HL-60 (cell line): Measurements from ENCODE around the gene INPP5K.

Source experiments
- DNase-seq, 2 experiments: peaks; one replicate each; pipeline ENCODE4 v3.0.0-alpha.2; 2010 to 2020; ENCODE audit warnings: low read depth in 1 of 2, low spot score in 1 of 2
- H3K27ac ChIP-seq: fragments of 250-450 bp; sonication (Bioruptor Pico); replicated peaks from 2 replicates; pipeline ENCODE4 v1.5.1; 2020; ENCODE audit warnings: mild to moderate bottlenecking, moderate library complexity
- H3K27me3 ChIP-seq: fragments of 250-450 bp; sonication (Bioruptor Pico); 2 replicates; pipeline ENCODE4 v1.5.1; 2021; ENCODE audit warnings: mild to moderate bottlenecking, moderate library complexity; ENCODE audit not compliant: insufficient read depth, poor library complexity, severe bottlenecking
- H3K4me3 ChIP-seq: replicated peaks from 2 replicates; pipeline ENCODE4 v1.5.1; 2011; ENCODE audit warnings: mild to moderate bottlenecking, control low read depth, low read length; ENCODE audit not compliant: insufficient read depth
- GABPA ChIP-seq: IDR thresholded peaks from 2 replicates; pipeline ENCODE4 v1.6.1; 2012; ENCODE audit warnings: low read depth
- POLR2AphosphoS5 ChIP-seq: IDR thresholded peaks from 2 replicates; pipeline ENCODE4 v1.6.1; 2012; ENCODE audit warnings: low read depth
- SPI1 ChIP-seq: IDR thresholded peaks from 2 replicates; pipeline ENCODE4 v1.6.1; 2012; ENCODE audit warnings: low read depth, mild to moderate bottlenecking, borderline replicate concordance
- TF ChIP-seq, protein P1 (sequence below): IDR thresholded peaks from 2 replicates; pipeline ENCODE4 v1.6.1; 2012; ENCODE audit warnings: low read depth; ENCODE audit not compliant: insufficient replicate concordance
- TF ChIP-seq, protein P2 (sequence below): IDR thresholded peaks from one replicate; pipeline ENCODE4 v1.5.1; 2011; ENCODE audit warnings: low read length, control low read depth, inconsistent platforms; ENCODE audit not compliant: insufficient read depth

Gene INPP5K

DNA sequence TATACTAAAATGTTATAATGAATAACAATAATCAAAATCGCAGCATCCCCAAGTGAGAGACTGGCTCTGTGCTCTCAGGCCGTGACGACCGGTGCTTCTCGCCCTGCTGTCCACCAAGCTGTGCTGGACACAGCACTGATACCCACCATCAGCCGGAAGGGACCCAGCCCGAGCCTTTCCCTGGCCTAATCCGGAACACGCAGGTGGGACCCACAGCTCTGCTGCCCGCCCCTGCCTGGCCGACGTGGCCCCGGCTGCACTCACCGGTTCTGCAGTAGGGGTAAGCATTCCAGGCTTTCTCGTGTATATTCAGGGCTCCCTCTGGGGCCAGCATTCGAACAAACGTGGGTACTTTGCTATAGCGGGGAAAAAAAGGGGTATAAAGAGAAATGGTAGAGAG, 31.6 kb upstream of the INPP5K start:
- no peak for DNase-seq
- H3K4me3 ChIP-seq = no peak overlapping the region
- H3K27ac ChIP-seq = no peak overlapping the region
- H3K27me3 ChIP-seq = no peaks in the 10 kb centered on the region
- TF ChIP-seq, protein P1, sequence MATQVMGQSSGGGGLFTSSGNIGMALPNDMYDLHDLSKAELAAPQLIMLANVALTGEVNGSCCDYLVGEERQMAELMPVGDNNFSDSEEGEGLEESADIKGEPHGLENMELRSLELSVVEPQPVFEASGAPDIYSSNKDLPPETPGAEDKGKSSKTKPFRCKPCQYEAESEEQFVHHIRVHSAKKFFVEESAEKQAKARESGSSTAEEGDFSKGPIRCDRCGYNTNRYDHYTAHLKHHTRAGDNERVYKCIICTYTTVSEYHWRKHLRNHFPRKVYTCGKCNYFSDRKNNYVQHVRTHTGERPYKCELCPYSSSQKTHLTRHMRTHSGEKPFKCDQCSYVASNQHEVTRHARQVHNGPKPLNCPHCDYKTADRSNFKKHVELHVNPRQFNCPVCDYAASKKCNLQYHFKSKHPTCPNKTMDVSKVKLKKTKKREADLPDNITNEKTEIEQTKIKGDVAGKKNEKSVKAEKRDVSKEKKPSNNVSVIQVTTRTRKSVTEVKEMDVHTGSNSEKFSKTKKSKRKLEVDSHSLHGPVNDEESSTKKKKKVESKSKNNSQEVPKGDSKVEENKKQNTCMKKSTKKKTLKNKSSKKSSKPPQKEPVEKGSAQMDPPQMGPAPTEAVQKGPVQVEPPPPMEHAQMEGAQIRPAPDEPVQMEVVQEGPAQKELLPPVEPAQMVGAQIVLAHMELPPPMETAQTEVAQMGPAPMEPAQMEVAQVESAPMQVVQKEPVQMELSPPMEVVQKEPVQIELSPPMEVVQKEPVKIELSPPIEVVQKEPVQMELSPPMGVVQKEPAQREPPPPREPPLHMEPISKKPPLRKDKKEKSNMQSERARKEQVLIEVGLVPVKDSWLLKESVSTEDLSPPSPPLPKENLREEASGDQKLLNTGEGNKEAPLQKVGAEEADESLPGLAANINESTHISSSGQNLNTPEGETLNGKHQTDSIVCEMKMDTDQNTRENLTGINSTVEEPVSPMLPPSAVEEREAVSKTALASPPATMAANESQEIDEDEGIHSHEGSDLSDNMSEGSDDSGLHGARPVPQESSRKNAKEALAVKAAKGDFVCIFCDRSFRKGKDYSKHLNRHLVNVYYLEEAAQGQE = no peak
- no peak for TF ChIP-seq POLR2AphosphoS5
- TF ChIP-seq, protein P2, sequence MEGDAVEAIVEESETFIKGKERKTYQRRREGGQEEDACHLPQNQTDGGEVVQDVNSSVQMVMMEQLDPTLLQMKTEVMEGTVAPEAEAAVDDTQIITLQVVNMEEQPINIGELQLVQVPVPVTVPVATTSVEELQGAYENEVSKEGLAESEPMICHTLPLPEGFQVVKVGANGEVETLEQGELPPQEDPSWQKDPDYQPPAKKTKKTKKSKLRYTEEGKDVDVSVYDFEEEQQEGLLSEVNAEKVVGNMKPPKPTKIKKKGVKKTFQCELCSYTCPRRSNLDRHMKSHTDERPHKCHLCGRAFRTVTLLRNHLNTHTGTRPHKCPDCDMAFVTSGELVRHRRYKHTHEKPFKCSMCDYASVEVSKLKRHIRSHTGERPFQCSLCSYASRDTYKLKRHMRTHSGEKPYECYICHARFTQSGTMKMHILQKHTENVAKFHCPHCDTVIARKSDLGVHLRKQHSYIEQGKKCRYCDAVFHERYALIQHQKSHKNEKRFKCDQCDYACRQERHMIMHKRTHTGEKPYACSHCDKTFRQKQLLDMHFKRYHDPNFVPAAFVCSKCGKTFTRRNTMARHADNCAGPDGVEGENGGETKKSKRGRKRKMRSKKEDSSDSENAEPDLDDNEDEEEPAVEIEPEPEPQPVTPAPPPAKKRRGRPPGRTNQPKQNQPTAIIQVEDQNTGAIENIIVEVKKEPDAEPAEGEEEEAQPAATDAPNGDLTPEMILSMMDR = no peak
- no peak for TF ChIP-seq GABPA
- no peak for TF ChIP-seq SPI1

DNA sequence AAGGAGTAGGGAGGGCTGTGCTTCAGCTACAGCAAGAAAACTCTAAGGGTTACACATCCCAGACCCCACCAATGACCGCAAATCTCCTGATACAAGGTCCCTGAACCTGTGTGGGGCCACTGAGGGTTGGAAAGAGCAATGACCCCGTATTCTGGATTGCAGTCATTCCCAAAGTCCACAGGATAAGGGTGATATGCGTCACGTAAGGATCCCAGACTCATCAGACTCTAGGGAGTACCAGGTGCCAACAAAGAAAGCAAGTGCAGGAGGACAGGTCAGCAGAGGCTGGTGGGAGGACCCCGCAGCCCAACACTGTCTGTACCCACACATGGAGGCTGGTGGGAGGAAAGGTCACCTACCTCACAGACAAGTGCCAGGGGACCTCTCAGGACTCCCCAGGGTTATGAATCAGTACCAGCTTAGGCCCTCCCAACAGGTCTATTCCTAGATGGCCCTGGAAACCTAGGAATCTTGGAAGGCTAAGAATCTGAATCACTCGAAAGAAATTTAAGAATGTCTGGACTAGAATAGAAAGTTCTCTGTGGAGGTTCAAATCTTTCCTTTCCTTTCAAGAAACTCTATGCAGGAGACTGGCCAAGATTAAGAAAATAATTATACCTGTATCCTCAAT, 30.0 kb upstream of the INPP5K start:
- no peak for DNase-seq
- Histone ChIP-seq H3K27me3 (no peaks in the 10 kb centered on the region), H3K27ac (no peak overlapping the region), H3K4me3 (no peak overlapping the region)
- no peak for TF ChIP-seq POLR2AphosphoS5
- TF ChIP-seq, protein P1 = no peak
- TF ChIP-seq, protein P2 = no peak
- no peak for TF ChIP-seq SPI1
- no peak for TF ChIP-seq GABPA

DNA sequence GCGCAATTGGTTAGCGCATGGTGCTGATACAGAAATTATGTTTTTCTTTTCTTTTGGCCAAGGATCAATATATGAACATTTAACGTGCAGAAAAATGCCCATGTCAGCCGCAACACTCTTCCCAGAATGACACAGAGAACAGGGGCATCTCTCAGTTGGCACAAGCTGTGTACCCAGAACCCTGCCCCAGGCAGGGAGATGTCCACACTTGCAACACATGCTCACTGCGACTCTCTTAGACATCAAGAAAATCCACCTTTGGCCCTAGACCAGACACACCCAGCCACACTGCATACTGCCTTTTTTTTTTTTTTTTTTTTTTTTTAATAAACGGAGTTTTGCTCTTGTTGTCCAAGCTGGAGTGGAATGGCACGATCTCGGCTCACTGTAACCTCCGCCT, 29.2 kb upstream of the INPP5K start:
- no peak for DNase-seq
- H3K4me3 ChIP-seq = no peak overlapping the region
- H3K27ac ChIP-seq = no peak overlapping the region
- no peaks in the 10 kb centered on the region for H3K27me3 ChIP-seq
- no peak for TF ChIP-seq SPI1

DNA sequence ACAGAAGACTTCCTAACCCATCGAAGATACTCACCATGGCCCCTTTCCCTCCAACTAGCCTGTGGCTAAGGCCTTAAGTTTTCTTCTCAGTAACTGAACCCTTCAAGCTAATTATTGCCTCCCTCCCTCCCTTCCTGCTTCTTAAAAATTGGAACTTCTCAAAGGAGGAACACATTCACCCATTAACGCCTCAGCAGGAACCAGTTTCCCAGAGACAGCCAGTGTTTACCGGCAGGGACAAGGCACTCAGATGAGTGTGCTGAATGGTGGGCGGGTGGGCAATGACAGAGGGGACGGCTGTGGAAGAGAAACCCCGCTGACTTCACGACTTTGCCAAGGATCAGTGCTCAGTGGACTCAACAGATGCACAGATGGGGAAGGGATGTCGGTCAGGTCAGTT, 25.9 kb upstream of the INPP5K start:
- H3K27me3 ChIP-seq = no peaks in the 10 kb centered on the region
- no peak for DNase-seq
- H3K4me3 ChIP-seq = no peak overlapping the region
- TF ChIP-seq SPI1 = no peak
- no peak for TF ChIP-seq POLR2AphosphoS5
- TF ChIP-seq, protein P1 = no peak
- TF ChIP-seq, protein P2 = no peak
- no peak for TF ChIP-seq GABPA
- no peak overlapping the region for H3K27ac ChIP-seq
